ENCODE data around the gene SLC12A3.

The SLC12A3 gene

GRCh38 chr16:56847173-56847910 lies 17.7 kb upstream of the SLC12A3 start:
- no peak for DNase-seq (ENCODE audit: low read depth in 2 of 2)

GRCh38 chr16:56848029-56848936 lies 16.7 kb upstream of the SLC12A3 start:
- DNase-seq (ENCODE audit: low read depth in 2 of 2): no peak

- no peak for DNase-seq (ENCODE audit: low read depth in 2 of 2)
Observed at GRCh38 chr16:56848955-56849689, 15.9 kb upstream of the SLC12A3 start.

GRCh38 chr16:56849690-56850680 lies 15.0 kb upstream of the SLC12A3 start:
- no peak for DNase-seq (ENCODE audit: low read depth in 2 of 2)

- DNase-seq (ENCODE audit: low read depth in 2 of 2): no peak
Observed at GRCh38 chr16:56851671-56852400, 13.2 kb upstream of the SLC12A3 start.

- no peak for DNase-seq (ENCODE audit: low read depth in 2 of 2)
Observed at GRCh38 chr16:56852401-56852730, 12.6 kb upstream of the SLC12A3 start.

GRCh38 chr16:56852968-56853367 lies 12.0 kb upstream of the SLC12A3 start:
- DNase-seq (ENCODE audit: low read depth in 2 of 2): no peak

- DNase-seq (ENCODE audit: low read depth in 2 of 2): no peak
Observed at GRCh38 chr16:56855201-56855600, 9.8 kb upstream of the SLC12A3 start.

GRCh38 chr16:56855946-56856345 lies 9.1 kb upstream of the SLC12A3 start:
- DNase-seq (ENCODE audit: low read depth in 2 of 2): no peak

GRCh38 chr16:56856876-56857447 lies 8.0 kb upstream of the SLC12A3 start:
- DNase-seq (ENCODE audit: low read depth in 2 of 2): no peak

GRCh38 chr16:56858374-56858773 lies 6.6 kb upstream of the SLC12A3 start:
- DNase-seq (ENCODE audit: low read depth in 2 of 2): no peak

- no peak for DNase-seq (ENCODE audit: low read depth in 2 of 2)
Observed at GRCh38 chr16:56859636-56860035, 5.4 kb upstream of the SLC12A3 start.

- no peak for DNase-seq (ENCODE audit: low read depth in 2 of 2)
Observed at GRCh38 chr16:56860226-56861020, 4.6 kb upstream of the SLC12A3 start.

- DNase-seq (ENCODE audit: low read depth in 2 of 2): no peak
Observed at GRCh38 chr16:56861092-56861610, 3.9 kb upstream of the SLC12A3 start.

GRCh38 chr16:56861756-56862155 lies 3.3 kb upstream of the SLC12A3 start:
- DNase-seq (ENCODE audit: low read depth in 2 of 2): no peak

GRCh38 chr16:56862776-56863175 lies 2.2 kb upstream of the SLC12A3 start:
- DNase-seq (ENCODE audit: low read depth in 2 of 2): no peak

GRCh38 chr16:56865394-56866062 lies 521 bp downstream of the SLC12A3 start:
- no peak for DNase-seq (ENCODE audit: low read depth in 2 of 2)

Data from activated CD4-positive, alpha-beta T cell treated with anti-CD3 and anti-CD28 coated beads for 24 hours (primary cell).